Adrenal gland (tissue), 5 donors: ENCODE data around the gene MTHFD1L.

ENCODE experiments used
- POLR2A ChIP-seq, 2 donors: fragments of 450-650 bp; IDR thresholded peaks; one replicate each; pipeline ENCODE4 v1.6.1; 2017; ENCODE audit warnings: antibody characterized with exemption in 2 of 2, mild to moderate bottlenecking in 2 of 2, moderate library complexity in 1 of 2
- TF ChIP-seq, protein P1 (sequence below), 6 experiments: fragments of 450-650 bp in 4 of 6; fragments of 200-600 bp in 2 of 6; sonication (generic) in 1 of 6; IDR thresholded peaks; 1 replicate in 5 of 6; 2 replicates in 1 of 6; pipeline versions ENCODE4 v1.5.1 to v1.8.0; 2016 to 2021; ENCODE audit warnings: antibody characterized with exemption in 6 of 6, mild to moderate bottlenecking in 2 of 6, moderate library complexity in 1 of 6
- donor health status: DM: no; HTN: no; CAD: no.

- no peak for TF ChIP-seq POLR2A (IDR thresholded peaks at IDR 0.05)
- TF ChIP-seq, protein P1, sequence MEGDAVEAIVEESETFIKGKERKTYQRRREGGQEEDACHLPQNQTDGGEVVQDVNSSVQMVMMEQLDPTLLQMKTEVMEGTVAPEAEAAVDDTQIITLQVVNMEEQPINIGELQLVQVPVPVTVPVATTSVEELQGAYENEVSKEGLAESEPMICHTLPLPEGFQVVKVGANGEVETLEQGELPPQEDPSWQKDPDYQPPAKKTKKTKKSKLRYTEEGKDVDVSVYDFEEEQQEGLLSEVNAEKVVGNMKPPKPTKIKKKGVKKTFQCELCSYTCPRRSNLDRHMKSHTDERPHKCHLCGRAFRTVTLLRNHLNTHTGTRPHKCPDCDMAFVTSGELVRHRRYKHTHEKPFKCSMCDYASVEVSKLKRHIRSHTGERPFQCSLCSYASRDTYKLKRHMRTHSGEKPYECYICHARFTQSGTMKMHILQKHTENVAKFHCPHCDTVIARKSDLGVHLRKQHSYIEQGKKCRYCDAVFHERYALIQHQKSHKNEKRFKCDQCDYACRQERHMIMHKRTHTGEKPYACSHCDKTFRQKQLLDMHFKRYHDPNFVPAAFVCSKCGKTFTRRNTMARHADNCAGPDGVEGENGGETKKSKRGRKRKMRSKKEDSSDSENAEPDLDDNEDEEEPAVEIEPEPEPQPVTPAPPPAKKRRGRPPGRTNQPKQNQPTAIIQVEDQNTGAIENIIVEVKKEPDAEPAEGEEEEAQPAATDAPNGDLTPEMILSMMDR (IDR thresholded peaks at IDR 0.05) = no peak
Observed at GRCh38 chr6:151082079-151082478, 216.6 kb downstream of the MTHFD1L start.
